B cell (primary cell): Measurements from ENCODE around the gene TMEM98. TPM values are rescaled to one million over a fixed set of nuclear protein-coding genes. Genes with fewer than 3 reads are reported as not detected.

Experiments used
- ATAC-seq: fragments of 200-7000 bp; cut with Tn5 transposase; one replicate; pipeline ENCODE4 v1.10.0; 2021; ENCODE audit warnings: low read depth, mild to moderate bottlenecking, moderate number of reproducible peaks, moderate library complexity
- CTCF ChIA-PET: fragments of 350-600 bp; sonication (Branson Sonifier 250); formaldehyde crosslinking; loops from one replicate; lab custom pipeline; 2021; ENCODE audit warnings: antibody characterized with exemption, inconsistent platforms; lab: Charles Lee
- POLR2A ChIA-PET: fragments of 350-600 bp; sonication (Branson Sonifier 250); formaldehyde crosslinking; loops from one replicate; lab custom pipeline; 2021; ENCODE audit warnings: antibody characterized with exemption; lab: Charles Lee
- DNase-seq: peaks from one replicate; pipeline ENCODE4 v3.0.0; 2013
- H2AFZ ChIP-seq: 2 replicates; pipeline ENCODE4 v1.6.1; 2012; ENCODE audit warnings: mild to moderate bottlenecking, low read depth, low read length; ENCODE audit not compliant: insufficient read depth, poor library complexity, severe bottlenecking
- H3K27ac ChIP-seq, 2 donors: 1 replicate in 1 of 2; 2 replicates in 1 of 2; pipeline ENCODE4 v1.5.1; 2012 to 2013; ENCODE audit warnings: low read length in 2 of 2, mild to moderate bottlenecking in 2 of 2, moderate library complexity in 1 of 2
- H3K27me3 ChIP-seq, 4 experiments: fragments of 200-600 bp in 1 of 4; sonication (generic) in 1 of 4; replicated peaks in 1 of 4; 1 replicate in 2 of 4; 2 replicates in 2 of 4; pipeline versions ENCODE4 v1.6.1 to v1.7.0; 2013 to 2016; ENCODE audit warnings: low read length in 3 of 4, mild to moderate bottlenecking in 2 of 4, mixed read lengths in 1 of 4, moderate library complexity in 1 of 4; ENCODE audit not compliant: insufficient read depth in 4 of 4, control insufficient read depth in 3 of 4; ENCODE audit errors: control extremely low read depth in 1 of 4
- H3K36me3 ChIP-seq, 2 experiments: replicated peaks in 1 of 2; 1 replicate in 1 of 2; 2 replicates in 1 of 2; pipeline versions ENCODE4 v1.6.1 to v1.7.1; 2013; ENCODE audit warnings: low read length in 1 of 2; ENCODE audit not compliant: insufficient read depth in 2 of 2, control insufficient read depth in 1 of 2; ENCODE audit errors: control extremely low read depth in 1 of 2, extremely low read depth in 1 of 2
- H3K4me1 ChIP-seq, 2 donors: fragments of 200-600 bp in 1 of 2; sonication (generic) in 1 of 2; 1 replicate in 1 of 2; 2 replicates in 1 of 2; pipeline versions ENCODE4 v1.5.1 to v1.6.1; 2013 to 2017; ENCODE audit warnings: low read length in 2 of 2; ENCODE audit not compliant: control insufficient read depth in 2 of 2, insufficient read depth in 2 of 2
- H3K4me2 ChIP-seq: replicated peaks from 2 replicates; pipeline ENCODE3; 2012; ENCODE audit warnings: mild to moderate bottlenecking, low read depth, low read length; ENCODE audit not compliant: poor library complexity, severe bottlenecking
- H3K4me3 ChIP-seq, 5 experiments: fragments of 200-600 bp in 1 of 5; sonication (generic) in 1 of 5; 1 replicate in 3 of 5; 2 replicates in 2 of 5; pipeline versions ENCODE4 v1.5.1 to v1.7.0; 2011 to 2016; ENCODE audit warnings: low read length in 4 of 5, mild to moderate bottlenecking in 4 of 5, low read depth in 2 of 5, control low read depth in 1 of 5, moderate library complexity in 1 of 5; ENCODE audit not compliant: insufficient read depth in 1 of 5; ENCODE audit errors: control extremely low read depth in 1 of 5, extremely low read depth in 1 of 5
- H3K79me2 ChIP-seq: fragments of 200-600 bp; sonication (generic); one replicate; pipeline ENCODE4 v1.6.0; 2016; ENCODE audit warnings: low read length; ENCODE audit not compliant: control insufficient read depth, insufficient read depth
- H3K9ac ChIP-seq: fragments of 200-600 bp; sonication (generic); 2 replicates; pipeline ENCODE4 v1.6.1; 2017; ENCODE audit warnings: mild to moderate bottlenecking, low read length, moderate library complexity
- H3K9me3 ChIP-seq, 3 donors: one replicate each; pipeline versions ENCODE4 v1.6.1 to v1.7.1; 2013; ENCODE audit warnings: low read length in 2 of 3; ENCODE audit not compliant: control insufficient read depth in 2 of 3, insufficient read depth in 1 of 3; ENCODE audit errors: control extremely low read depth in 1 of 3
- H4K20me1 ChIP-seq: 2 replicates; pipeline ENCODE4 v1.6.0; 2012; ENCODE audit warnings: mild to moderate bottlenecking, low read length; ENCODE audit not compliant: insufficient read depth, control insufficient read depth, poor library complexity, severe bottlenecking
- H3K27ac Mint-ChIP-seq: one replicate; pipeline ENCODE4 v1.8.0; 2021; ENCODE audit warnings: mixed read lengths
- H3K27me3 Mint-ChIP-seq: one replicate; pipeline ENCODE4 v1.8.0; 2021; ENCODE audit warnings: mixed read lengths
- H3K4me1 Mint-ChIP-seq: one replicate; pipeline ENCODE4 v1.8.0; 2021; ENCODE audit warnings: mixed read lengths
- H3K4me3 Mint-ChIP-seq: one replicate; pipeline ENCODE4 v1.8.0; 2021; ENCODE audit warnings: mixed read lengths
- H3K9me3 Mint-ChIP-seq: one replicate; pipeline ENCODE4 v1.8.0; 2022; ENCODE audit warnings: mixed read lengths; ENCODE audit not compliant: insufficient read depth
- EZH2 ChIP-seq: IDR thresholded peaks from 2 replicates; pipeline ENCODE4 v1.6.1; 2012; ENCODE audit warnings: borderline replicate concordance, low read depth, mild to moderate bottlenecking, moderate library complexity, low read length; ENCODE audit not compliant: insufficient read depth, poor library complexity, severe bottlenecking
- WGBS: methylation state at CpG from one replicate; pipeline ENCODE4 v1.1.5; 2013; ENCODE audit warnings: missing lambda C conversion rate; ENCODE audit not compliant: insufficient coverage; 5-methylcytosine and 5-hydroxymethylcytosine counted together
- intact Hi-C: fragments of 100-400 bp; cut with micrococcal nuclease; formaldehyde crosslinking; loops from one replicate; pipeline ENCODE4 v1.10.0; 2022
- polyA plus RNA-seq: library from polyadenylated mRNA; depleted of rRNA; stranded (reverse); fragments of >200 nt; gene quantifications from 2 replicates; pipeline ENCODE4 v1.2.3, GENCODE V29; 2012
- total RNA-seq, 2 donors: library from RNA; stranded (reverse); fragments of 120-200 nt in 1 of 2; gene quantifications; 1 replicate in 1 of 2; 2 replicates in 1 of 2; pipeline versions ENCODE4 v1.2.3 to v1.2.4, GENCODE V29; 2013 to 2022
- TF ChIP-seq, protein P1 (sequence below): fragments of 200-600 bp; IDR thresholded peaks from one replicate; pipeline ENCODE4 v1.8.0; 2022; ENCODE audit warnings: antibody characterized with exemption, mild to moderate bottlenecking

The TMEM98 gene
- total and polyA plus RNA-seq, 2 donors (not counting 1 experiment from before 2014, with no cell fraction given) = not detected

- Histone ChIP-seq H3K27ac (no peak overlapping the region), H3K4me2 (no peak overlapping the region), H3K4me3 (no peak overlapping the region), H3K27me3 (peaks cover 0 to 33% (median 10%) of the 10 kb centered on the region in 4 experiments), H3K79me2 (no peaks in the 10 kb centered on the region), H3K9me3 (peaks cover 0 to 9% (median 0%) of the 10 kb centered on the region in 3 donors), H3K4me1 (peaks cover 3 to 7% of the 10 kb centered on the region in 2 donors), H4K20me1 (no peaks in the 10 kb centered on the region), H3K9ac (no peak overlapping the region), H2AFZ (no peak overlapping the region), H3K36me3 (no peaks in the 10 kb centered on the region)
- ChIA-PET CTCF (interaction anchor here (0.7 to 9.2 kb wide), 10 partner anchors 16 to 157 kb away, joined by 3 to 77 read pairs (median 8); partner anchors contain the start of gene MYO1D), POLR2A (no interaction called here)
- DNase-seq (no peak), ATAC-seq (no peak)
- no peak overlapping the region for H3K27ac Mint-ChIP-seq
- 100% methylated on average over 1 of the region's 2 CpGs for WGBS
- H3K4me3 Mint-ChIP-seq = no peak overlapping the region
- H3K27me3 Mint-ChIP-seq = peaks cover 45% of the 10 kb centered on the region
- no peak for TF ChIP-seq EZH2
- TF ChIP-seq, protein P1, sequence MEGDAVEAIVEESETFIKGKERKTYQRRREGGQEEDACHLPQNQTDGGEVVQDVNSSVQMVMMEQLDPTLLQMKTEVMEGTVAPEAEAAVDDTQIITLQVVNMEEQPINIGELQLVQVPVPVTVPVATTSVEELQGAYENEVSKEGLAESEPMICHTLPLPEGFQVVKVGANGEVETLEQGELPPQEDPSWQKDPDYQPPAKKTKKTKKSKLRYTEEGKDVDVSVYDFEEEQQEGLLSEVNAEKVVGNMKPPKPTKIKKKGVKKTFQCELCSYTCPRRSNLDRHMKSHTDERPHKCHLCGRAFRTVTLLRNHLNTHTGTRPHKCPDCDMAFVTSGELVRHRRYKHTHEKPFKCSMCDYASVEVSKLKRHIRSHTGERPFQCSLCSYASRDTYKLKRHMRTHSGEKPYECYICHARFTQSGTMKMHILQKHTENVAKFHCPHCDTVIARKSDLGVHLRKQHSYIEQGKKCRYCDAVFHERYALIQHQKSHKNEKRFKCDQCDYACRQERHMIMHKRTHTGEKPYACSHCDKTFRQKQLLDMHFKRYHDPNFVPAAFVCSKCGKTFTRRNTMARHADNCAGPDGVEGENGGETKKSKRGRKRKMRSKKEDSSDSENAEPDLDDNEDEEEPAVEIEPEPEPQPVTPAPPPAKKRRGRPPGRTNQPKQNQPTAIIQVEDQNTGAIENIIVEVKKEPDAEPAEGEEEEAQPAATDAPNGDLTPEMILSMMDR = no peak
- H3K4me1 Mint-ChIP-seq = peaks cover 3% of the 10 kb centered on the region
- no peaks in the 10 kb centered on the region for H3K9me3 Mint-ChIP-seq
- intact Hi-C loops = loop anchor here (2.0 kb wide), 1 partner anchor 277 kb away; no protein-coding TSS in a partner anchor
Measured at GRCh38 chr17:32935726-32936125, 7.8 kb downstream of the TMEM98 start.

DNA sequence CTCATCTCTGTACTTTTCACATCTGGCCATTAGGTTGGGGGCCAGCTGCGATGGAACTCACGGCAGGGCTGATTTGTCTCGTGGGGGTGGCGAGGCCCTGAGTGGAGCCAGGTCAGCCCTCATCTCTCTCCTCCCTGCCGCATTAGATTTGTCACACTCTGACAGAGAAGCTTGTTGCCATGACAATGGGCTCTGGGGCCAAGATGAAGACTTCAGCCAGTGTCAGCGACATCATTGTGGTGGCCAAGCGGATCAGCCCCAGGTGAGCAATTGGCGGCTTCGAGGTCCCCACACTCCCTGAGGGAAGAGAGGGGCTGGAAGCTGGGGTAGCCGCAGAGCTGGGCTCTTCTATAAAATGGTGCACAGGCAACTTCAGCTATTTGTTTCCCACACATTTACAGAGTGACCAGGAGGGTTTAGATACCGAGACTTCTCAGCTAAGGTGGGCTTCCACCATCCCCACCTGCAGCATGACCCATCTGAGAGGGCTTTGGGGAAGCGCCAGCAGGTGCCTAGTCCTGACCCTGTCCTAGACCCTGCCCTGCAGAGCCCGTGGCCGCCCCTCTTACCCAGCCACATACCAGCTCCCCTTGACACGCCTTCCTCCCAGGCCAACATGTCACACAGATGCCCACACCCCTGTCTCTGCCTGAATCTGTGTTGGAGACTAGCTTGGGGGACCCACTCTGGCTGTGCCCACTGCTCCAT lies 8.4 kb downstream of the TMEM98 start:
- Histone ChIP-seq H3K9me3 (peaks cover 0 to 9% (median 0%) of the 10 kb centered on the region in 3 donors), H3K79me2 (no peaks in the 10 kb centered on the region), H3K4me3 (no peak overlapping the region), H2AFZ (no peak overlapping the region), H3K36me3 (no peaks in the 10 kb centered on the region), H4K20me1 (no peaks in the 10 kb centered on the region), H3K4me2 (no peak overlapping the region), H3K9ac (no peak overlapping the region), H3K4me1 (peaks cover 3 to 7% of the 10 kb centered on the region in 2 donors), H3K27ac (no peak overlapping the region), H3K27me3 (peaks cover 0 to 33% (median 10%) of the 10 kb centered on the region in 4 experiments)
- ATAC-seq (no peak), DNase-seq (no peak)
- peaks cover 3% of the 10 kb centered on the region for H3K4me1 Mint-ChIP-seq
- POLR2A ChIA-PET = no interaction called here
- 89% methylated on average over 13 of the region's 15 CpGs for WGBS
- H3K9me3 Mint-ChIP-seq = no peaks in the 10 kb centered on the region
- H3K27me3 Mint-ChIP-seq = peaks cover 44% of the 10 kb centered on the region
- TF ChIP-seq, protein P1 = no peak
- no peak for TF ChIP-seq EZH2
- no peak overlapping the region for H3K27ac Mint-ChIP-seq
- H3K4me3 Mint-ChIP-seq = no peak overlapping the region
- CTCF ChIA-PET = interaction anchor here (0.7 to 9.2 kb wide), 14 partner anchors 10 to 814 kb away, joined by 3 to 77 read pairs (median 6); partner anchors contain the start of gene MYO1D
- intact Hi-C loops = loop anchor here (2.0 kb wide), 1 partner anchor 278 kb away; no protein-coding TSS in a partner anchor
